Endodermal cell (in vitro differentiated cells): ENCODE results near the gene PPP1R12A. TPM values are rescaled to one million over a fixed set of nuclear protein-coding genes. Genes with fewer than 3 reads are reported as not detected.

Source experiments
- DNase-seq: peaks from one replicate; pipeline ENCODE4 v3.0.0-alpha.2; 2017
- H3K27ac ChIP-seq: 2 replicates; pipeline ENCODE4 v1.5.1; 2013; ENCODE audit warnings: mild to moderate bottlenecking, low read depth, low read length, moderate library complexity
- H3K27me3 ChIP-seq: 2 replicates; pipeline ENCODE4 v1.6.1; 2013; ENCODE audit warnings: mild to moderate bottlenecking, low read length, moderate library complexity; ENCODE audit not compliant: insufficient read depth, control insufficient read depth, poor library complexity, severe bottlenecking
- H3K36me3 ChIP-seq: 2 replicates; pipeline ENCODE4 v1.7.0; 2013; ENCODE audit warnings: mild to moderate bottlenecking, low read length, moderate library complexity; ENCODE audit not compliant: control insufficient read depth, insufficient read depth
- H3K4me1 ChIP-seq: one replicate; pipeline ENCODE4 v1.7.0; 2013; ENCODE audit warnings: low read length; ENCODE audit not compliant: control insufficient read depth, insufficient read depth
- H3K4me3 ChIP-seq: 2 replicates; pipeline ENCODE4 v1.5.1; 2013; ENCODE audit warnings: mild to moderate bottlenecking, low read length, moderate library complexity
- H3K9ac ChIP-seq: 2 replicates; pipeline ENCODE4 v1.6.1; 2013; ENCODE audit warnings: mild to moderate bottlenecking, low read length, moderate library complexity; ENCODE audit not compliant: poor library complexity, severe bottlenecking; ENCODE audit errors: extremely low read depth
- H3K9me3 ChIP-seq: 2 replicates; pipeline ENCODE4 v1.6.1; 2013; ENCODE audit warnings: mild to moderate bottlenecking, low read length, moderate library complexity; ENCODE audit not compliant: control insufficient read depth
- H3K27ac Mint-ChIP-seq: 2 replicates; pipeline ENCODE4 v1.8.0; 2020; ENCODE audit warnings: mixed read lengths
- H3K27me3 Mint-ChIP-seq: 2 replicates; pipeline ENCODE4 v1.8.0; 2021; ENCODE audit warnings: mild to moderate bottlenecking, mixed read lengths; ENCODE audit not compliant: insufficient read depth
- H3K36me3 Mint-ChIP-seq: 2 replicates; pipeline ENCODE4 v1.8.0; 2020; ENCODE audit warnings: low read depth, mixed read lengths
- H3K4me1 Mint-ChIP-seq: 2 replicates; pipeline ENCODE4 v1.8.0; 2020; ENCODE audit warnings: mixed read lengths
- H3K4me3 Mint-ChIP-seq: 2 replicates; pipeline ENCODE4 v1.8.0; 2020; ENCODE audit warnings: mild to moderate bottlenecking, moderate library complexity, mixed read lengths
- H3K9me3 Mint-ChIP-seq: 2 replicates; pipeline ENCODE4 v1.8.0; 2020; ENCODE audit warnings: mild to moderate bottlenecking, mixed read lengths
- CTCF ChIP-seq: fragments of 200-600 bp; sonication (generic); conservative IDR thresholded peaks from 2 replicates; pipeline ENCODE4 v1.5.0; 2021; ENCODE audit warnings: antibody characterized with exemption, mild to moderate bottlenecking
- WGBS, 2 experiments: methylation state at CpG; one replicate each; pipeline versions ENCODE4 v1.1.5 to v1.1.7; 2013; ENCODE audit warnings: missing lambda C conversion rate in 2 of 2, mixed read lengths in 1 of 2; ENCODE audit not compliant: insufficient coverage in 1 of 2, insufficient read length in 1 of 2; 5-methylcytosine and 5-hydroxymethylcytosine counted together
- total RNA-seq, 2 donors: library from RNA; stranded (reverse); fragmentation: NEBNext Ultra II Directional in 1 of 2; extraction: Animal tissue kit (Norgen Biotek cat#: 25700) in 1 of 2; gene quantifications; 2 replicates in 1 of 2; 3 replicates in 1 of 2; pipeline ENCODE4 v1.2.1, GENCODE V29; 2021

The PPP1R12A gene
- total RNA-seq, 2 donors from 2014 or later: 80.0 to 94.7 TPM

GRCh38 chr12:79900951-79901350 is 33.9 kb downstream of the PPP1R12A start:
- Mint-ChIP-seq H3K9me3 (no peaks in the 10 kb centered on the region), H3K4me1 (peaks cover 11% of the 10 kb centered on the region), H3K27ac (no peak overlapping the region), H3K4me3 (no peak overlapping the region), H3K36me3 (peaks cover 2% of the 10 kb centered on the region), H3K27me3 (no peaks in the 10 kb centered on the region)
- Histone ChIP-seq H3K4me3 (no peak overlapping the region), H3K9ac (no peak overlapping the region), H3K36me3 (no peaks in the 10 kb centered on the region), H3K9me3 (no peaks in the 10 kb centered on the region), H3K4me1 (no peaks in the 10 kb centered on the region), H3K27ac (no peak overlapping the region), H3K27me3 (no peaks in the 10 kb centered on the region)
- no peak for TF ChIP-seq CTCF
- no peak for DNase-seq
- 93% methylated on average over 2 of the region's 2 CpGs for WGBS, 2 experiments

DNA sequence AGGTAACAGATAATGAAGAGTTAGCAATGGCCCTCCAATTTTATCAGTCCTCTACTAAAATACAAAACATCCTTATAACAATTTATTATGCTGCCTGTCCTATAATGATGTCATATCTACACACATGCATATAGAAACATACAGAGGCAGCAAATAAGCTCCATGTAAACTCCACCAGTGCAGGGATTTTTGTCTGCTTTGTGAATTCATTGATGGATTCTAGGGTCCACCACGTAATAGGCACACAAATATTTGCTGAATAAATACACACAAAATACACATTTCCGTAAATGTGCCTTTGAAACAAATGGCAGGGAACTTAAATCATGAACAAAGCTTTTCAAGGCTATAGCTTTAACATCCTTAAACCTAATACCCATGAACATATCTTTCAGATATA is 34.7 kb downstream of the PPP1R12A start:
- peaks cover 11% of the 10 kb centered on the region for H3K4me1 Mint-ChIP-seq
- Histone ChIP-seq H3K4me1 (no peaks in the 10 kb centered on the region), H3K27me3 (no peaks in the 10 kb centered on the region), H3K27ac (no peak overlapping the region), H3K9me3 (no peaks in the 10 kb centered on the region), H3K36me3 (peaks cover 2% of the 10 kb centered on the region), H3K4me3 (no peak overlapping the region), H3K9ac (no peak overlapping the region)
- no peak overlapping the region for H3K27ac Mint-ChIP-seq
- 92 to 100% methylated on average over 2 of the region's 2 CpGs for WGBS, 2 experiments
- peaks cover 2% of the 10 kb centered on the region for H3K36me3 Mint-ChIP-seq
- H3K9me3 Mint-ChIP-seq: no peaks in the 10 kb centered on the region
- H3K27me3 Mint-ChIP-seq: no peaks in the 10 kb centered on the region
- no peak for TF ChIP-seq CTCF
- H3K4me3 Mint-ChIP-seq: no peak overlapping the region
- no peak for DNase-seq

DNA sequence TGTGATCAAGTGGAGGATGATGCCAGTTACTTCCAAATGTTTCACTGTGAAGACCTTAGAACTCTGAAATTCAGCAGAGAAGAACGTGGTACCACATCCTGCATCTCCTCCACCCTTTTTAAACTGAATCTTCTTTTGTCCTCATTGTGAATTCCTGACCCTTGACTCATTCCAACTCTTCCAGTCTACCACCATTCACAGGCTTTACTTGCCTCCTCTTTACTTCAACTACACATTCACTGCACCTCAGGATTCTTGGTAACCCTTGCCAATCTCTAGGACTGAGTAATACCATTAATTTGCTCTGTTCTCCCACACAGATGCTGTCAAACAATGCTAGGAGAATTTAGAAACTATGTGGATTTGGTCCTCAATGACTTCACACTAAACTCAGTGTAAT is 37.3 kb downstream of the PPP1R12A start:
- Histone ChIP-seq H3K9ac (no peak overlapping the region), H3K9me3 (no peaks in the 10 kb centered on the region), H3K27me3 (no peaks in the 10 kb centered on the region), H3K4me1 (no peaks in the 10 kb centered on the region), H3K27ac (no peak overlapping the region), H3K36me3 (peaks cover 13% of the 10 kb centered on the region), H3K4me3 (no peak overlapping the region)
- Mint-ChIP-seq H3K4me1 (peaks cover 18% of the 10 kb centered on the region), H3K27ac (peak overlapping the region; percentile 14), H3K9me3 (no peaks in the 10 kb centered on the region), H3K27me3 (no peaks in the 10 kb centered on the region), H3K4me3 (no peak overlapping the region), H3K36me3 (peaks cover 2% of the 10 kb centered on the region)
- TF ChIP-seq CTCF: no peak
- no peak for DNase-seq
- WGBS, 2 experiments: 67% methylated on average over 1 of the region's 1 CpG; no CpG with 5 or more reads in 1 of the 2 experiments
